WTC11 (cell line): ENCODE data around the gene PRKX.

Experiments
- CREM ChIP-seq: sonication (generic); formaldehyde crosslinking; IDR thresholded peaks from 2 replicates; pipeline ENCODE4 v1.8.1; 2022; ENCODE audit warnings: mild to moderate bottlenecking, missing genetic modification reagents, moderate library complexity
- CTCF ChIP-seq: fragments of 200-600 bp; IDR thresholded peaks from 2 replicates; pipeline ENCODE4 v1.8.0; 2022; ENCODE audit warnings: antibody characterized with exemption
- E2F4 ChIP-seq: sonication (generic); formaldehyde crosslinking; IDR thresholded peaks from 2 replicates; pipeline ENCODE4 v1.8.1; 2022; ENCODE audit warnings: low read depth, mild to moderate bottlenecking, moderate library complexity, missing genetic modification reagents, borderline replicate concordance
- FOXJ3 ChIP-seq: sonication (generic); formaldehyde crosslinking; IDR thresholded peaks from 2 replicates; pipeline ENCODE4 v1.9.0; 2021; ENCODE audit warnings: missing genetic modification reagents, mild to moderate bottlenecking, borderline replicate concordance
- SP1 ChIP-seq: sonication (generic); formaldehyde crosslinking; conservative IDR thresholded peaks from 2 replicates; pipeline ENCODE4 v1.8.1; 2022; ENCODE audit warnings: missing genetic modification reagents
- ZBTB21 ChIP-seq: sonication (generic); formaldehyde crosslinking; IDR thresholded peaks from 2 replicates; pipeline ENCODE4 v1.8.1; 2023; ENCODE audit warnings: mild to moderate bottlenecking, missing genetic modification reagents, borderline replicate concordance
- ZNF121 ChIP-seq: sonication (generic); formaldehyde crosslinking; IDR thresholded peaks from 2 replicates; pipeline ENCODE4 v1.8.0; 2023; ENCODE audit warnings: missing genetic modification reagents
- ZNF281 ChIP-seq: sonication (generic); formaldehyde crosslinking; IDR thresholded peaks from 2 replicates; pipeline ENCODE4 v1.8.0; 2023; ENCODE audit warnings: mild to moderate bottlenecking, missing genetic modification reagents
- ZNF317 ChIP-seq: sonication (generic); formaldehyde crosslinking; IDR thresholded peaks from 2 replicates; pipeline ENCODE4 v1.8.1; 2023; ENCODE audit warnings: low read depth, mild to moderate bottlenecking, moderate library complexity, missing genetic modification reagents, borderline replicate concordance
- ZNF416 ChIP-seq: fragments of 250-450 bp; sonication (Bioruptor Pico); IDR thresholded peaks from 2 replicates; pipeline ENCODE4 v1.9.0; 2021; ENCODE audit warnings: mild to moderate bottlenecking, inconsistent platforms
- ZNF512 ChIP-seq: sonication (generic); formaldehyde crosslinking; IDR thresholded peaks from 2 replicates; pipeline ENCODE4 v1.8.1; 2022; ENCODE audit warnings: missing genetic modification reagents, borderline replicate concordance
- TF ChIP-seq, protein P1 (sequence below): sonication (generic); formaldehyde crosslinking; IDR thresholded peaks from 2 replicates; pipeline ENCODE4 v1.8.0; 2022; ENCODE audit warnings: mild to moderate bottlenecking, missing genetic modification reagents
- TF ChIP-seq, protein P2 (sequence below): sonication (generic); formaldehyde crosslinking; IDR thresholded peaks from 2 replicates; pipeline ENCODE4 v1.8.1; 2023; ENCODE audit warnings: mild to moderate bottlenecking, missing genetic modification reagents, moderate library complexity
- TF ChIP-seq, protein P3 (sequence below): fragments of 250-450 bp; sonication (Bioruptor Pico); IDR thresholded peaks from 2 replicates; pipeline ENCODE4 v1.9.0; 2021; ENCODE audit warnings: moderate library complexity, mild to moderate bottlenecking, inconsistent platforms, borderline replicate concordance

- TF ChIP-seq CTCF, result no peak
- no peak for TF ChIP-seq E2F4
- TF ChIP-seq, protein P1, sequence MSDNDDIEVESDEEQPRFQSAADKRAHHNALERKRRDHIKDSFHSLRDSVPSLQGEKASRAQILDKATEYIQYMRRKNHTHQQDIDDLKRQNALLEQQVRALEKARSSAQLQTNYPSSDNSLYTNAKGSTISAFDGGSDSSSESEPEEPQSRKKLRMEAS (CRISPR knock-in tag), result no peak
- no peak for TF ChIP-seq SP1
- no peak for TF ChIP-seq ZNF317
- TF ChIP-seq ZNF512 (CRISPR knock-in tag), result no peak
- TF ChIP-seq, protein P2, sequence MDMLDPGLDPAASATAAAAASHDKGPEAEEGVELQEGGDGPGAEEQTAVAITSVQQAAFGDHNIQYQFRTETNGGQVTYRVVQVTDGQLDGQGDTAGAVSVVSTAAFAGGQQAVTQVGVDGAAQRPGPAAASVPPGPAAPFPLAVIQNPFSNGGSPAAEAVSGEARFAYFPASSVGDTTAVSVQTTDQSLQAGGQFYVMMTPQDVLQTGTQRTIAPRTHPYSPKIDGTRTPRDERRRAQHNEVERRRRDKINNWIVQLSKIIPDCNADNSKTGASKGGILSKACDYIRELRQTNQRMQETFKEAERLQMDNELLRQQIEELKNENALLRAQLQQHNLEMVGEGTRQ (CRISPR knock-in tag), result no peak
- no peak for TF ChIP-seq CREM (CRISPR knock-in tag)
- TF ChIP-seq, protein P3, sequence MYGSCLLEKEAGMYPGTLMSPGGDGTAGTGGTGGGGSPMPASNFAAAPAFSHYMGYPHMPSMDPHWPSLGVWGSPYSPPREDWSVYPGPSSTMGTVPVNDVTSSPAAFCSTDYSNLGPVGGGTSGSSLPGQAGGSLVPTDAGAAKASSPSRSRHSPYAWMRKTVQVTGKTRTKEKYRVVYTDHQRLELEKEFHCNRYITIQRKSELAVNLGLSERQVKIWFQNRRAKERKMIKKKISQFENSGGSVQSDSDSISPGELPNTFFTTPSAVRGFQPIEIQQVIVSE (CRISPR knock-in tag), result no peak
- TF ChIP-seq ZNF121 (CRISPR knock-in tag), result no peak
- TF ChIP-seq ZBTB21 (CRISPR knock-in tag), result no peak
- no peak for TF ChIP-seq FOXJ3 (CRISPR knock-in tag)
- TF ChIP-seq ZNF281 (CRISPR knock-in tag), result no peak
- no peak for TF ChIP-seq ZNF416
Measured at GRCh38 chrX:3717742-3718420, 4.4 kb upstream of the PRKX start.
